HCT116 (cell line): ENCODE measurements around the gene AMOT.

ENCODE experiments used
- CBX3 ChIP-seq: IDR thresholded peaks from 2 replicates; pipeline ENCODE4 v1.6.1; 2012; ENCODE audit warnings: low read depth
- CEBPB ChIP-seq: IDR thresholded peaks from 2 replicates; pipeline ENCODE4 v1.6.1; 2012; ENCODE audit warnings: low read depth
- CTCF ChIP-seq, 3 experiments: fragments of 200-600 bp in 1 of 3; sonication (generic) in 1 of 3; IDR thresholded peaks in 2 of 3; conservative IDR thresholded peaks in 1 of 3; 2 replicates each; pipeline ENCODE4 v1.5.1; 2012 to 2017; ENCODE audit warnings: low read depth in 2 of 3, low read length in 2 of 3, antibody characterized with exemption in 1 of 3, borderline replicate concordance in 1 of 3, control low read depth in 1 of 3, mild to moderate bottlenecking in 1 of 3, mixed read lengths in 1 of 3, mixed run types in 1 of 3, moderate library complexity in 1 of 3; ENCODE audit not compliant: insufficient read depth in 1 of 3
- EGR1 ChIP-seq: IDR thresholded peaks from 2 replicates; pipeline ENCODE4 v1.6.1; 2012; ENCODE audit warnings: low read depth
- EZH2 ChIP-seq: fragments of 200-600 bp; sonication (generic); IDR thresholded peaks from 2 replicates; pipeline ENCODE4 v1.6.1; 2017; ENCODE audit warnings: antibody characterized with exemption, mixed run types
- POLR2A ChIP-seq: IDR thresholded peaks from 2 replicates; pipeline ENCODE4 v1.7.0; 2011; ENCODE audit warnings: borderline replicate concordance; ENCODE audit not compliant: insufficient read depth, insufficient read length; ENCODE audit errors: extremely low read depth
- POLR2AphosphoS5 ChIP-seq: IDR thresholded peaks from 2 replicates; pipeline ENCODE4 v1.6.1; 2011; ENCODE audit warnings: mild to moderate bottlenecking, low read depth, low read length, moderate library complexity
- RAD21 ChIP-seq: IDR thresholded peaks from 2 replicates; pipeline ENCODE4 v1.6.1; 2012; ENCODE audit warnings: low read depth, mild to moderate bottlenecking
- REST ChIP-seq: IDR thresholded peaks from 2 replicates; pipeline ENCODE4 v1.6.1; 2012; ENCODE audit warnings: low read depth
- SIN3A ChIP-seq: IDR thresholded peaks from 2 replicates; pipeline ENCODE4 v1.6.1; 2012; ENCODE audit warnings: low read depth
- SP1 ChIP-seq: IDR thresholded peaks from 2 replicates; pipeline ENCODE4 v1.6.1; 2012; ENCODE audit warnings: low read depth
- SRF ChIP-seq: IDR thresholded peaks from 2 replicates; pipeline ENCODE4 v1.6.1; 2012; ENCODE audit warnings: low read depth
- TCF7L2 ChIP-seq: IDR thresholded peaks from 2 replicates; pipeline ENCODE4 v1.7.0; 2011; ENCODE audit warnings: borderline replicate concordance, inconsistent platforms; ENCODE audit not compliant: insufficient read depth, insufficient read length; ENCODE audit errors: extremely low read depth
- ZNF274 ChIP-seq: fragments of 200-500 bp; sonication (Bioruptor generic); IDR thresholded peaks from 2 replicates; pipeline ENCODE4 v1.6.1; 2014; ENCODE audit warnings: mild to moderate bottlenecking, low read depth, low read length, inconsistent platforms

- TF ChIP-seq RAD21 (no peak), EGR1 (no peak), REST (no peak), POLR2AphosphoS5 (no peak), CTCF (IDR thresholded peaks at IDR 0.05 in 2 of 3, conservative IDR thresholded peaks at IDR 0.05 in 1 of 3; ENCODE audit: borderline replicate concordance in 1 of 3, insufficient read depth in 1 of 3, low read depth in 2 of 3, low read length in 2 of 3) (no peak), CBX3 (no peak), EZH2 (no peak), POLR2A (no peak), SIN3A (no peak), CEBPB (no peak), ZNF274 (no peak), SRF (no peak), SP1 (no peak), TCF7L2 (no peak)
Observed at GRCh38 chrX:112837531-112837930, 3.1 kb downstream of the AMOT start.
